CD8-positive, alpha-beta memory T cell (primary cell): ENCODE measurements around the gene USP4. TPM values are rescaled to one million over a fixed set of nuclear protein-coding genes. Genes with fewer than 3 reads are reported as not detected.

ENCODE experiments used
- CTCF ChIA-PET: fragments of 350-600 bp; sonication (Branson Sonifier 250); formaldehyde crosslinking; loops from one replicate; lab custom pipeline; 2021; ENCODE audit warnings: antibody characterized with exemption; lab: Charles Lee
- POLR2A ChIA-PET: fragments of 350-600 bp; sonication (Branson Sonifier 250); formaldehyde crosslinking; loops from one replicate; lab custom pipeline; 2021; ENCODE audit warnings: antibody characterized with exemption; lab: Charles Lee
- DNase-seq, 5 donors: peaks; one replicate each; pipeline versions ENCODE4 v3.0.0 to v3.0.0-alpha.2; 2020 to 2022; ENCODE audit warnings: mixed read lengths in 1 of 5
- H3K27ac ChIP-seq: one replicate; pipeline ENCODE4 v1.7.0; 2013; ENCODE audit warnings: low read depth, mild to moderate bottlenecking, low read length, moderate library complexity
- H3K27me3 ChIP-seq: 2 replicates; pipeline ENCODE4 v1.7.0; 2013; ENCODE audit warnings: low read length, mild to moderate bottlenecking; ENCODE audit not compliant: insufficient read depth, poor library complexity, severe bottlenecking
- H3K36me3 ChIP-seq: 2 replicates; pipeline ENCODE4 v1.7.0; 2013; ENCODE audit warnings: mild to moderate bottlenecking, low read length, moderate library complexity; ENCODE audit not compliant: insufficient read depth
- H3K4me1 ChIP-seq: 2 replicates; pipeline ENCODE4 v1.7.0; 2013; ENCODE audit warnings: mild to moderate bottlenecking, low read length, moderate library complexity; ENCODE audit not compliant: insufficient read depth
- H3K4me3 ChIP-seq: 2 replicates; pipeline ENCODE4 v1.7.0; 2013; ENCODE audit warnings: mild to moderate bottlenecking, low read length
- H3K9me3 ChIP-seq: 2 replicates; pipeline ENCODE4 v1.7.0; 2013; ENCODE audit warnings: mild to moderate bottlenecking, low read length
- H3K27ac Mint-ChIP-seq, 8 donors: one replicate each; pipeline ENCODE4 v1.8.0; 2020 to 2021; ENCODE audit warnings: mixed read lengths in 8 of 8, mild to moderate bottlenecking in 6 of 8, inconsistent platforms in 3 of 8, moderate library complexity in 3 of 8
- H3K27me3 Mint-ChIP-seq, 2 donors: one replicate each; pipeline ENCODE4 v1.8.0; 2020 to 2021; ENCODE audit warnings: mixed read lengths in 2 of 2, mild to moderate bottlenecking in 1 of 2, moderate library complexity in 1 of 2
- H3K36me3 Mint-ChIP-seq, 3 donors: one replicate each; pipeline ENCODE4 v1.8.0; 2020 to 2021; ENCODE audit warnings: mixed read lengths in 3 of 3, inconsistent platforms in 1 of 3, mild to moderate bottlenecking in 1 of 3
- H3K4me1 Mint-ChIP-seq, 3 donors: one replicate each; pipeline ENCODE4 v1.8.0; 2020 to 2021; ENCODE audit warnings: mixed read lengths in 3 of 3, inconsistent platforms in 1 of 3, mild to moderate bottlenecking in 1 of 3
- H3K4me3 Mint-ChIP-seq, 7 donors: one replicate each; pipeline ENCODE4 v1.8.0; 2020 to 2021; ENCODE audit warnings: mixed read lengths in 7 of 7, mild to moderate bottlenecking in 6 of 7, moderate library complexity in 4 of 7, inconsistent platforms in 2 of 7
- H3K9me3 Mint-ChIP-seq, 5 donors: one replicate each; pipeline ENCODE4 v1.8.0; 2020 to 2022; ENCODE audit warnings: mixed read lengths in 5 of 5, mild to moderate bottlenecking in 3 of 5, moderate library complexity in 2 of 5, inconsistent platforms in 1 of 5
- polyA plus RNA-seq: library from polyadenylated mRNA; unstranded; fragments of 300-500 nt; fragmentation: Illumina TruSeq; gene quantifications from one replicate; pipeline ENCODE4 v1.2.3, GENCODE V29; 2021
- total RNA-seq, 2 experiments: library from RNA; stranded (reverse); gene quantifications; one replicate each; pipeline ENCODE4 v1.2.3, GENCODE V29; 2021

USP4 gene
- total and polyA plus RNA-seq, 3 experiments from 2014 or later: 69.9 to 73.0 (median 72.6) TPM

- H3K27ac Mint-ChIP-seq: peak overlapping the region in 4 of 8 donors; percentile 11 to 80 (median 50)
- H3K36me3 ChIP-seq: no peaks in the 10 kb centered on the region
- DNase-seq: no peak
- no peaks in the 10 kb centered on the region for H3K9me3 ChIP-seq
- no peak overlapping the region for H3K4me3 ChIP-seq
- H3K4me1 ChIP-seq: peaks cover 48% of the 10 kb centered on the region
- H3K27me3 Mint-ChIP-seq: peaks cover 0 to 2% of the 10 kb centered on the region in 2 donors
- no peaks in the 10 kb centered on the region for H3K27me3 ChIP-seq
- peak overlapping the region in 3 of 7 donors; percentile 28 to 34 (median 33) for H3K4me3 Mint-ChIP-seq
- ChIA-PET CTCF (no interaction called here), POLR2A (interaction anchor here (0.6 kb wide), 1 partner anchor 26 kb away, joined by 3 read pairs; no protein-coding TSS in a partner anchor)
- no peaks in the 10 kb centered on the region for H3K9me3 Mint-ChIP-seq
- H3K4me1 Mint-ChIP-seq: peaks cover 52 to 83% (median 68%) of the 10 kb centered on the region in 3 donors
- H3K36me3 Mint-ChIP-seq: peaks cover 0 to 21% (median 0%) of the 10 kb centered on the region in 3 donors
- H3K27ac ChIP-seq: no peak overlapping the region
Measured at GRCh38 chr3:49383387-49383786, 43.5 kb upstream of the USP4 start.

DNA sequence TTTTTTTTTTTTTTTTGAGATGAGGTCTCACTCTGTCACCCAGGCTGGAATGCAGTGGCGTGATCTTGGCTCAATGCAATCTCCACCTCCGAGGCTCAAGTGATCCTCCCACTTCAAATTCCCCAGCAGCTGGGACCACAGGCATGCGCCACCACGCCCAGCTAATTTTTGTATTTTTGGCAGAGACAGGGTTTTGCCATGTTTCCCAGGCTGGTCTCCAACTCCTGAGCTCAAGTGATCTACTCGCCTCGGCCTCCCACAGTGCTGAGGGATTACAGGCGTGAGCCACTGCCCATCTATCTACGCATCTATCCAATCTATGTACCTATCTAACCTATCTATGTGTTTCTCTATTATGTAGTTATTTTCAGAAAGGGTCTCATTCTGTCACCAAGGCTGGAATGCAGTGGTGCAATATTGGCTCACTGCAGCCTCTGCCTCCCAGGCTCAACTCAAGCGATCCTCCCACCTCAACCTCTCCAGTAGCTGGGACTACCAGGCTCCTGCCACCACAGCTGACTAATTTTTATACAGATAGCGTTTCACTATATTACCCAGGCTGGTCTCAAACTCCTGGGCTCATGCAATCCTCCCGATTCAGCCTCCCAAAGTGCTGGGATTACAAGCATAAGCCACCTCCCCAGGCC, 38.5 kb upstream of the USP4 start:
- H3K27me3 Mint-ChIP-seq: peaks cover 0 to under 1% of the 10 kb centered on the region in 2 donors
- peaks cover 2 to 28% (median 7%) of the 10 kb centered on the region in 3 donors for H3K36me3 Mint-ChIP-seq
- Histone ChIP-seq H3K4me3 (no peak overlapping the region), H3K9me3 (no peaks in the 10 kb centered on the region), H3K4me1 (peaks cover 14% of the 10 kb centered on the region), H3K27me3 (no peaks in the 10 kb centered on the region), H3K36me3 (peaks cover 14% of the 10 kb centered on the region), H3K27ac (no peak overlapping the region)
- H3K27ac Mint-ChIP-seq: peak overlapping the region in 4 of 8 donors; percentile 38 to 87 (median 71)
- H3K9me3 Mint-ChIP-seq: no peaks in the 10 kb centered on the region
- peak overlapping the region in 2 of 7 donors; percentile 33 to 34 for H3K4me3 Mint-ChIP-seq
- H3K4me1 Mint-ChIP-seq: peaks cover 35 to 78% (median 60%) of the 10 kb centered on the region in 3 donors
- ChIA-PET POLR2A (no interaction called here), CTCF (interaction anchor here (1.3 kb wide), 1 partner anchor 31 kb away, joined by 3 read pairs; no protein-coding TSS in a partner anchor)
- DNase-seq: no peak

DNA sequence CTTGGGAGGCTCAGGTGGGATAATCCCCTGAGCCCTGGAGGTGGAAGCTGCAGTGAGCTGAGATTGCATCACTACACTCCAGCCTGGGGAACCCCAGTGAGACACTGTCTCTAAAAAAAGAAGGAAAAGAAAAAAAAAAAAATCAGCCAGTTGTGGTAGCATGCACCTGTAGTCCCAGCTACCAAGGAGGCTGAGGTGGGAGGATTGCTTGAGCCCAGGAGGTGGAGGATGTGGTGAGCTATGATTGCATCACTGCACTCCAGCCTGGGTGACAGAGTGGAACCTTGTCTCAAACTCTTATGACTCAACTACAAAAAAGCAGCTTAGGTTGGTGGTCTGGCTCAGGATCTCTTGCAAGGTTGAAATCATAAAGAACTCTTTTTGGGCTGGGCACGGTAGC, 37.6 kb upstream of the USP4 start:
- no peak overlapping the region for H3K4me3 ChIP-seq
- peak in 3 of 5 donors; percentile 5 to 54 (median 6) for DNase-seq
- no peaks in the 10 kb centered on the region for H3K9me3 ChIP-seq
- H3K27ac ChIP-seq: no peak overlapping the region
- Mint-ChIP-seq H3K4me1 (peaks cover 37 to 77% (median 63%) of the 10 kb centered on the region in 3 donors), H3K36me3 (peaks cover 4 to 36% (median 12%) of the 10 kb centered on the region in 3 donors), H3K27ac (peak overlapping the region in 5 of 8 donors; percentile 26 to 82 (median 48)), H3K9me3 (no peaks in the 10 kb centered on the region), H3K27me3 (no peaks in the 10 kb centered on the region), H3K4me3 (peak overlapping the region in 2 of 7 donors; percentile 26 to 31)
- ChIA-PET CTCF (interaction anchor here (1.3 kb wide), 1 partner anchor 32 kb away, joined by 3 read pairs; no protein-coding TSS in a partner anchor), POLR2A (no interaction called here)
- no peaks in the 10 kb centered on the region for H3K27me3 ChIP-seq
- peaks cover 14% of the 10 kb centered on the region for H3K4me1 ChIP-seq
- peaks cover 21% of the 10 kb centered on the region for H3K36me3 ChIP-seq

DNA sequence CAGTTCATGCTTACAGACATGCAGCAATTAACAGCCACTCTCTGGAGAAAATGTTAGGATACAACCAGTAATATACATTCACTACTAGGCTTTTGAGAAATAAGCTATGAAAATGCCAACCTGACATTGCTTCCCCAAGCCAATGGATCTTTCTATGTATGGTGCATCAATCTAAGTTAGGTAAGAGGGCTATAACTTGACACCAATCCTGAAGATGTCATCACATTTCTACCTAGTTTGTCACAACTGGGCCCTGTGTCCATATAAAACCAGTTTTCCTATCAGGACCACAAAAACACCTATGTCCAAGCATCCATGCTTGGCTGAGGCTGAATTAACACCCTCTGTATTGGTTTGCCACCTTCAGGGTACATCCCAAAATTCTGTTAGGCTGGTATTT, 32.1 kb upstream of the USP4 start:
- no peaks in the 10 kb centered on the region for H3K9me3 Mint-ChIP-seq
- Histone ChIP-seq H3K36me3 (peaks cover 36% of the 10 kb centered on the region), H3K27me3 (no peaks in the 10 kb centered on the region), H3K9me3 (no peaks in the 10 kb centered on the region), H3K4me1 (no peaks in the 10 kb centered on the region), H3K27ac (no peak overlapping the region), H3K4me3 (no peak overlapping the region)
- H3K4me1 Mint-ChIP-seq: peaks cover 17 to 55% (median 44%) of the 10 kb centered on the region in 3 donors
- CTCF ChIA-PET: no interaction called here
- peaks cover 8 to 71% (median 18%) of the 10 kb centered on the region in 3 donors for H3K36me3 Mint-ChIP-seq
- POLR2A ChIA-PET: no interaction called here
- H3K4me3 Mint-ChIP-seq: no peak overlapping the region
- DNase-seq: no peak
- H3K27ac Mint-ChIP-seq: peak overlapping the region in 5 of 8 donors; percentile 32 to 77 (median 33)
- no peaks in the 10 kb centered on the region for H3K27me3 Mint-ChIP-seq

DNA sequence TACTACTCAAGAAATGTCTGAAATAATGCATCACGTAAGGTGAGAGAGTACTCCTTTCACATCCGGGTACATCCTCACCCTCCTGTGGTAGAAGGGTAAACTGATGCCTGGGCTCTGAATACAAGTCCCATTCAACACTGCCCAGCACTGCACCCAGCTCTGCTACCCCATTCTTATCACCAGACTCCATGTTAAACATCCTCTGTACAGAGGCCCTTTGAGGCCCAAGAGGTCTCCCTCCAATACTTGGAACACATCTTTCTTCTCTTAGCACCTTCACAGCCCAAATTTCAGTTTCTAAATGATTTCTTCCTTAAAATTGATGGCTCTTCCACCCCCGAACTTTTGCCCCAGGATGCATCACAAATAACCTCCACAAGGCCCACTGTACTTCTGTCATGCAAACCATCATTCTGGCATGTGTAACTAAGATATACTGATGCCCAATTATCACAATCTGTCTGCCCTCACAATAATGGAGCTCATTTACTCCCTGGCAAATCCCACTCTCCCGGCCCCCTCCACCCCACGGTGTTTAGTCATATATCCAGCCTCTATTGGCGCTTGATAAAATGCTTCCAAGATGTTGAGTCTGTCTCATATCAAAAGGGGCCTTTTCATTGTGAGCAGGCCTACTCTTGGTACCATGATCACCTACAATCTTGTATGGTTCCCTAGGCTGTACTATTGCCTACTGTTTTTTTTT, 30.9 kb upstream of the USP4 start:
- no peaks in the 10 kb centered on the region for H3K27me3 ChIP-seq
- Mint-ChIP-seq H3K4me1 (peaks cover 15 to 48% (median 34%) of the 10 kb centered on the region in 3 donors), H3K36me3 (peaks cover 8 to 81% (median 18%) of the 10 kb centered on the region in 3 donors), H3K4me3 (no peak overlapping the region), H3K9me3 (no peaks in the 10 kb centered on the region), H3K27me3 (no peaks in the 10 kb centered on the region), H3K27ac (peak overlapping the region; percentile 3 to 80 (median 32))
- no peaks in the 10 kb centered on the region for H3K9me3 ChIP-seq
- ChIA-PET CTCF (no interaction called here), POLR2A (no interaction called here)
- H3K27ac ChIP-seq: no peak overlapping the region
- H3K36me3 ChIP-seq: peaks cover 47% of the 10 kb centered on the region
- no peak overlapping the region for H3K4me3 ChIP-seq
- DNase-seq: no peak
- no peaks in the 10 kb centered on the region for H3K4me1 ChIP-seq

- Histone ChIP-seq H3K9me3 (no peaks in the 10 kb centered on the region), H3K27ac (no peak overlapping the region), H3K27me3 (no peaks in the 10 kb centered on the region), H3K4me3 (no peak overlapping the region), H3K4me1 (peaks cover 11% of the 10 kb centered on the region), H3K36me3 (peaks cover 37% of the 10 kb centered on the region)
- DNase-seq: no peak
- Mint-ChIP-seq H3K36me3 (peaks cover 0 to 78% (median 4%) of the 10 kb centered on the region in 3 donors), H3K9me3 (no peaks in the 10 kb centered on the region), H3K27ac (peak overlapping the region in 5 of 8 donors; percentile 51 to 80 (median 71)), H3K27me3 (no peaks in the 10 kb centered on the region), H3K4me1 (peaks cover 5 to 18% (median 5%) of the 10 kb centered on the region in 3 donors), H3K4me3 (peak overlapping the region in 1 of 7 donors; percentile 34)
- ChIA-PET CTCF (interaction anchor here (1.0 kb wide), 1 partner anchor 9 kb away, joined by 3 read pairs; no protein-coding TSS in a partner anchor), POLR2A (interaction anchor here (0.6 kb wide), 1 partner anchor 41 kb away, joined by 4 read pairs; no protein-coding TSS in a partner anchor)
Measured at GRCh38 chr3:49362561-49362960, 22.7 kb upstream of the USP4 start.

- CTCF ChIA-PET: interaction anchor here (0.9 to 3.5 kb wide), 4 partner anchors 20 to 189 kb away, joined by 3 to 21 read pairs (median 6); partner anchors contain the start of genes KLHDC8B and USP4
Measured at GRCh38 chr3:49359623-49360022, 19.8 kb upstream of the USP4 start.

More at GRCh38 chr3:49359623-49360022, 19.8 kb upstream of the USP4 start:
- POLR2A ChIA-PET: interaction anchor here (2.2 kb wide), 1 partner anchor 19 kb away, joined by 9 read pairs; the partner anchor contains the start of gene USP4
- H3K4me3 Mint-ChIP-seq: peak overlapping the region in 5 of 7 donors; percentile 48 to 99 (median 93)
- Histone ChIP-seq H3K9me3 (no peaks in the 10 kb centered on the region), H3K27ac (no peak overlapping the region), H3K27me3 (no peaks in the 10 kb centered on the region), H3K4me3 (no peak overlapping the region), H3K4me1 (peaks cover 17% of the 10 kb centered on the region), H3K36me3 (peaks cover 25% of the 10 kb centered on the region)
- H3K27ac Mint-ChIP-seq: peak overlapping the region in 6 of 8 donors; percentile 59 to 97 (median 82)
- H3K36me3 Mint-ChIP-seq: peaks cover 4 to 66% (median 5%) of the 10 kb centered on the region in 3 donors
- DNase-seq: no peak
- no peaks in the 10 kb centered on the region for H3K9me3 Mint-ChIP-seq
- H3K4me1 Mint-ChIP-seq: peaks cover 15 to 33% (median 19%) of the 10 kb centered on the region in 3 donors
- no peaks in the 10 kb centered on the region for H3K27me3 Mint-ChIP-seq
